NCI-H146 treated with DMSO at 0.1 percent for 48 hours (cell line): Measurements from ENCODE around the gene TPPP3.
"Not testable (repeated sequence)": the region's sequence is repeated elsewhere in the genome, so short reads cannot be mapped to it uniquely, and the experiment has no call there.

ENCODE experiments used
- DNase-seq: peaks from one replicate; lab custom pipeline; 2025; ENCODE audit not compliant: unreplicated experiment; lab: John Stamatoyannopoulos, UW

Gene TPPP3

GRCh38 chr16:67426022-67426421, 32.7 kb upstream of the TPPP3 start:
- DNase-seq, result no peak

DNA sequence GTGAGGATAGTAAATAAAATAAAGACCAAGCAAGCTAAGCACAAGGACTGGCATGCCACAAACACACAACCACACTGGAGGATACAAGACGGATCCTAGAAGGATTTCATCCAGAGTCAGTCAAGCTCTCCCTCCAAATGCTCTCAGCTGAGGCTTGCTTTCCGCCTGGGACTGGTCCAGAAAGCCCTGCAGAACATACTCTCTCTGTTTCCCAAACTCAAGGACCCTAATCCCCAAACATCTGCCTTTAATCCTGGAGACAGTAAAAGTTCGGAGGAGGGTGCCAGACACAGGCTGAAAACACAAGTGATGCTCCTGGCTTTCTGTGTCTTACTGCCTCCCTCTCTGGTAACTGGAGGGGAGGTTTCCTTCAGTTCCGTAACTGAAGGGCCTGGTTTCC, 32.3 kb upstream of the TPPP3 start:
- no peak for DNase-seq

DNA sequence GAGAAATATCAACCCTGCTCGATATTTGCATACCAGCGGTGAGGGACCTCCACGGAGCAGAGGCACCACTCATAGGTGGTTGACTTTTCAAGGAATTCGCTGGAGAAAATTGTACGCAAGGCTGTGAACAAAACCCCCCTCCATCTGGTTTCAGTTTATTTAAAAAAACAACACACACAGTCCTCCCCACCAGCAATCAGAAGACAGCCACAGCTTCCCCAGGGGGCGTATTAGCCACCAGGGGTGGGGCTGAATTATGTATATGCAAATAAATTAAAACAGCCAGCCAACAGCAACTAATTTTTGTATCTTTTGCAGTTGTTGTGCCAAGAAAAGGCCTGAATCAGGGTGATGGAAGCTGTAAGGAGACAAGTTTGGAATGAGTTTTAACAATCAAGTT, 31.8 kb upstream of the TPPP3 start:
- DNase-seq, result no peak

DNA sequence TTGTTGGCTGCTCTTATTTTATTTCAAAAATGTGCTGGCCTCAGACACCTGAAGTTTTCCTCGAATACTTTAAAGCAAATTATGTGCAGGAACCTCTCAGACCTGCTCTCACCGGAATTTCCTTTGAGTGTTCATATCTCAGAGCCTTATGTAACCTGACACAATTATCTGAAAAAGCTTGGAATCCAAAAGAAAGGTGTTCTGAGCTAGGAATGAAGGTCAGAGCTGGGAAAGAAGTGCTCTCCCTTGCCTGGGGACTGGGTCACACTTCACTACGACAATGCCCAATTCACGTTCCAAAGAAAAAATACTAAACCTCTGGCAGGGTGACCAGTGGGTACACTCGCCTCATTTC, 30.9 kb upstream of the TPPP3 start:
- no peak for DNase-seq

- no peak for DNase-seq
These were observed 30.4 kb upstream of the TPPP3 start for GRCh38 chr16:67423611-67424260.

GRCh38 chr16:67423015-67423414, 29.7 kb upstream of the TPPP3 start:
- DNase-seq, result no peak

DNA sequence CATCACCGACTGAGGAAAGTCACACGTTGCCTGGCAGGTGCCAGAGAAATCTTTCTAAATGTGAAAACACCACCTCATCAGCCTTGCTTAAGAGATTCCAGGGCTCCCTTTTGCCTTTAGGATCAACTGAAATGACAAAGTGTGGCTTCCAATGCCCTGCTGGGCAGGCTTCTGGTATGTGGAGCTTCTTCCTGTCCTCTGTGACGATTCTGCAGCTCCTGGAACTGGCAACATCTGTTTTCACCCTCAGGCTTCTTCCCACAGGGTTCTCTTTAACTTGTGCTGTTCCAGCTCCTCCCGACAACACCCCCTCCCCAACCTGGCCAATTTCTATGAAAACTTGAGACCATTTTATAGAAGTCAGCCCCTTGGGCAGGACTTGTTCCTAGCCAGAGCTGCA, 27.7 kb upstream of the TPPP3 start:
- DNase-seq, result no peak

GRCh38 chr16:67419931-67420330, 26.6 kb upstream of the TPPP3 start:
- no peak for DNase-seq

GRCh38 chr16:67419502-67419901, 26.2 kb upstream of the TPPP3 start:
- DNase-seq, result no peak

GRCh38 chr16:67417333-67418061, 24.2 kb upstream of the TPPP3 start:
- no peak for DNase-seq

DNA sequence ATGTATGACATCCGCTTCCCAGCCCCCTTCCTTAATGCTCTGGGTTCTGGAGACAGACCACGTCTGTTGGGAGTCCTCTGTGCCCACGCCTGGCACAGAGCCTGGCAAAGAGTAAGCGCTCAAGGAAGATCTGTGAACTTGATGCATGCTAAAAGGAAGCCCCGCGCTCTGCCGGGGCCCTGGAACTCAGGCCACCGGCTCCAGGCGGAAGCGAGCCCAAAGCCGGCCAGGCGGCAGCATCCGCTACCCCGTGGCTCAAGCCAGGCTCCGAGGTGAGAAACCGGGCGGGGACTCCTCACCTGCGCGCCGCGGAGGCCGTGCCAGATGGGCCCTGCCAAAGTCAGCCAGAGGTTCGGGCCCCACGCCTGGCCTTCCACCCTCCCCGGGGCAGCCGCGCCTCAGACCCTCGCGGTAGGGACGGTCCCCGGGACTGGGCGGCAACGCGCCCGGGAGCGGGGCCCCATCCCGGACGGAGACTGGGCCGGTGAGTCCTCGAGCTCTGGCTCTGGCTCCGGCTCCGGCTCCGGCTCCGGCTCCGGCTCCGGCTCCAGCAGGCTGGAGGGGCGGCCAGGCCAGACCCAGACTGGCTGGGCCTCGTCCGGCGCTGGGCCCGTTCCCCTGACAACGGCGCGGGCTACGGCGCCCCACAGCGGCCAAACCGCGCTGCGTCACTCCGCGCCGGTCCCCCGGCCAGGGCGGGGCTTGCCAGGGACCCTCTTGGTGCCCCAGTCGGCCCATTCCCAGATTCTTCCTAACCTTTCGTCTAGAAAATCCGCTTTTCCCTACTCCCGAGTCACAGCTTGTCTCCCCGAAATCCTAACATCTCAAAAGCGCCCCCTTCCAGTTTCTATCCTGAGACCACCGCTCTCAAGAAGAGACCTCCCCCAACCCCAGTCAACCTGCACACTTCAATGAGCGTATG, 22.8 kb upstream of the TPPP3 start, which contains the start of gene ZDHHC1:
TSS of gene ZDHHC1 (minus strand) at position 606 of the 922 bp plus-strand sequence. CDS start 8,702 bp downstream, outside the sequence.
- peak; percentile 6 for DNase-seq

GRCh38 chr16:67415421-67415820, 22.1 kb upstream of the TPPP3 start:
- DNase-seq, result not testable (repeated sequence)

DNA sequence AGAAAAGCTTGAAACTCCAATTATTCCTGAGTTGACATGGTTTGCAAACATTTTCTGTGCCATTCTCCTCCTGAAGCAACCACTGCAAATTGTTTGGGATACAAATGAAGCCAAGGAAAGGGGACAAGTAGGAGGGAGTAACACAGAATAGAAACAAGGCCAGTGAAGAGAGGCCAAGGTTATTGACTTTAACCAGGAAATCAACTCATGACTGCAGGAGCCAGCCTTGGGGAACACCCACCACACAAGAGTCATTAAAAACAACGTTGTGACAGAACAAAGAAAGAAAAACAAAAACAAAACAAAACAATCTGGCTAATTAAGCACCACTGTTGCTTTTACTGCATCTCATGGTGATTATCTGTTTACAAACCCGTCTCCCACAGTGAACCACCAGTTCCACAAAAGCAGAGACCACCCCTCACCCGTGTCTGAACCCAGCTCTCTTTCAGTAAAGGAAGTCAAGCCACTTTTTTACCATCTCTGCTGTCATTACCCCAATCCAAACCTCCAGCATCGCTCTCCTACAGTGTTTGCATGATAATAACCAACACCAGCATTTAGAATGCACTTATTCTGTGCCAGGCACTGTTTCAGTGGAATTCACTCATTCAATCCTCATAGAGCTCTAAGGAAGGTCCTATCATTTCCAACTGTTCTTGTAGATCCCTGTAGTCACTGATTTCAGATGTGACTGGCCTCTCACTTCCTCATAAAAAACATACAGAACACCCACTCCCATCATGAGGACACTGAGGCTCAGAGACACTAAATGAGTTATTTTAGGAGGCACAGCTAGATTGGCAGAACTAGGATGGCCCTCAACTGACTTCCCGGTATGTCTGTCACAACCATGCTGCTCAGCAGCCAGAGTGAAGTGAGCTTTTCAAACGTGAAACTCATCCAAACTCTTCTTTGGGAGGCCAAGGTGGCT, 20.9 kb upstream of the TPPP3 start:
- DNase-seq, result no peak

GRCh38 chr16:67412294-67412693, 19.0 kb upstream of the TPPP3 start:
- DNase-seq, result no peak

DNA sequence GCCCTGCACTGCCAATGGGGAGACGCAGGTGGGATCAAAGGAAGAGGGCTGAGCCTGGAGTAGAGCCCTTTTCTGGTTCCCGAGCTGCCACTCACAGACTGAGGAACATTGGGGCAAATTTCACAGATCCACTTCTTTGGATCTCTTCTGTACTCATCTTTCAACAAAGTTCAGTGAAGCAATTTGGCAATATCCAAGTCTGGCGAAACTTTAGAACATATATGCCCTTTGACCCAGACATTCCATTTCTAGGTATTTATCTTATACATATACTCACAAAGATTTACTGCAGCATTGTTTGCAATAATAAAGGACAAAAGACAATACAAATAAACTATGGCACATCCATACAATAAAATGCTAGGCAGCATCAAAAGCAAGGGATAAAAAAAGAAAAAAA, 18.0 kb upstream of the TPPP3 start:
- no peak for DNase-seq

DNA sequence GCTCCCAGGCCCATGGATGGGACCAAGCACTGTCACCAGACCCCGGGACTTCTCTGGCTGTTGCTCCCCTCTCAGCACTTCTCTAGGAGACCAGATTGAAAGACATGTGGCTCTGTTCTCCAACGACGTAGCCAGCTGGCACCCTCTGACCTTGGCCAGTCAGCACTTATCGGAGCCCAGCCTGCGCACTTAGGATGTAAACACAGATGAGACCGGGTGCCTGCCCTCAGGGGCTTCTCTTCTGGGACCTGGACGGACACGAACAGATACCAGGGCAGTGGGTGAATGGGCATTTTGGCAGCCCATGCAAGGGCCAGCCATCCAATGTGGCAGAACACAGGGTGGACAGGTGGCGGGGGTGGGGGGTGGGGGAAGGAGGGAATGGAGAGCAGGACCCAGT, 16.3 kb upstream of the TPPP3 start:
- DNase-seq, result no peak

DNA sequence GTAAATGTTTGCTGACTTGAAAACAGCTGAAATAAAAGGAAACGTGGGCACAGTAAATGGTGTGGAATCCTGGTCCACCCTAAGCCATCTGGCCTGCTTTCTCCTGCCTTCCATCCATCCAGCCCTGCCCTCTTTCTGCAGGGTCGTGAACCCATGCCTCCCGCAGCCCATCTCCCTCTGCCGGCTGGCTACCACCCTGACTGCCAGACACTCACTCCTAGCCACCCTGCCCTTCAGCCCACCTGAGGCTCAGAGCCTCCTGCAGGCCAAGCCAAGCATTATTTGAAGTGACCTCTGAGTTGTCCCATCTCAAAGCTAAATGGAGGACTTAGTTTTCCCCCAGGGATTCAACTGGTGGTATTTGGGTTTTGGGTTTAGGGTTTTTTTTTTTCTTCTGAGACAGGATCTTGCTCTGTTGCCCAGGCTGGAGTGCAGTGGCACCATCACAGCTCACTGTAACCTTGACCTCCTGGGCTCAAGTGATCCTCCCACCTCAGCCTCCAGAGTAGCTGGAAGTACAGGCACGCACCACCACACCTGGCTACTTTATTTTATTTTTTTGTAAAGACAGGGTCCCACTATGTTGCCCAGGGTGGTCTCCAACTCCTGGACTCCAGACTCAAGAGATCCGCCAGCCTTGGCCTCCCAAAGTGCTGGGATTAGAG, 14.6 kb upstream of the TPPP3 start:
- no peak for DNase-seq

DNA sequence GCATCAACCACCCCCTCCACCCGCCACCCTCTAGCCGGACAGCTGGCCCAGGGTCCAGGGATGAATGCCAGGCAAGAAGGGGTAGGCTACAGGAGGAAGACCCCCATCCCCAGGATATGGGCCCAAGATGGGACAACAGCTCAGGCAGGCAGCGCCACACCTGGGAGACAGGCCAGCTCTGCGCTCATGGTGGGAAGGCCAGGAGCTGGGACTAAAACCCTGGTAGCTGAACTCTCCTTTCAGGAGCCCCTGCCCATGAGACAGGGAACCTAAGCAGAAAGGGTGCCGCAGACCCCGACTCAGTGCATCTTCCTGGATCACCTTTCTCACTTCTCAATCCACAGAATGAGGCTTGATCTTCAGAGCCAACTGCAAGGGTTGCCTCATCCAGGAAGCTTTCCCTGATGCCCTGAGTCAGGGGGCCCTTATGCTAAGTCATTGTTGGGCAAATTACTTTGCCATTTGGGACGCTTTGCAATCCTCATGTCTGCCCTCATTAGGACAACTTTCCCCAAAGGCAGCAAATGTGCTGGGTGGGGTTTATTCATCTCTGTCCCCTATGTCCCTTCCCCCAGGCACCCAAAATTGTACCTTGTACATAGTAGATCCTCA, 14.0 kb upstream of the TPPP3 start:
- no peak for DNase-seq

- no peak for DNase-seq
These were observed 13.0 kb upstream of the TPPP3 start for GRCh38 chr16:67406111-67406971.
